Ureter (tissue), 1 donor: ENCODE data around the gene PRKG1. TPM values are rescaled to one million over a fixed set of nuclear protein-coding genes. Genes with fewer than 3 reads are reported as not detected.

Experiments used
- DNase-seq: peaks from one replicate; pipeline ENCODE4 v3.0.0-alpha.2; 2020; ENCODE audit warnings: low spot score
- total RNA-seq: library from RNA; stranded (reverse); gene quantifications from one replicate; pipeline ENCODE4 v1.2.4, GENCODE V29; 2023
- donor health status: DM: yes; HTN: yes; CAD: no.

Gene PRKG1
- total RNA-seq, 1 donor from 2014 or later = 25.4 TPM

- DNase-seq = no peak
Observed at GRCh38 chr10:51920672-51921071, 846.4 kb downstream of the PRKG1 start.

- no peak for DNase-seq
Observed at GRCh38 chr10:51924359-51924758, 850.1 kb downstream of the PRKG1 start.

GRCh38 chr10:51926337-51926736 lies 852.0 kb downstream of the PRKG1 start:
- no peak for DNase-seq

- DNase-seq = no peak
Observed at GRCh38 chr10:51928162-51928561, 853.9 kb downstream of the PRKG1 start.

GRCh38 chr10:51932530-51932929 lies 858.2 kb downstream of the PRKG1 start:
- DNase-seq = no peak

- DNase-seq = no peak
Observed at GRCh38 chr10:51934373-51934772, 860.1 kb downstream of the PRKG1 start.

- DNase-seq = no peak
Observed at GRCh38 chr10:51935341-51935740, 861.1 kb downstream of the PRKG1 start.

GRCh38 chr10:51937308-51938140 lies 863.2 kb downstream of the PRKG1 start:
- DNase-seq = no peak

- DNase-seq = no peak
Observed at GRCh38 chr10:51950371-51950995, 876.2 kb downstream of the PRKG1 start.

GRCh38 chr10:51950996-51951555 lies 876.8 kb downstream of the PRKG1 start:
- DNase-seq = no peak

- no peak for DNase-seq
Observed at GRCh38 chr10:51951601-51952000, 877.3 kb downstream of the PRKG1 start.

GRCh38 chr10:51952056-51952455 lies 877.8 kb downstream of the PRKG1 start:
- no peak for DNase-seq

GRCh38 chr10:51955696-51956095 lies 881.4 kb downstream of the PRKG1 start:
- DNase-seq = no peak

- no peak for DNase-seq
Observed at GRCh38 chr10:51956822-51957221, 882.5 kb downstream of the PRKG1 start.

GRCh38 chr10:51960494-51960895 lies 886.2 kb downstream of the PRKG1 start:
- no peak for DNase-seq

GRCh38 chr10:51961401-51961800 lies 887.1 kb downstream of the PRKG1 start:
- no peak for DNase-seq

GRCh38 chr10:51964630-51965029 lies 890.3 kb downstream of the PRKG1 start:
- DNase-seq = no peak

- DNase-seq = no peak
Observed at GRCh38 chr10:51965451-51965850, 891.2 kb downstream of the PRKG1 start.

GRCh38 chr10:51972733-51973346 lies 898.6 kb downstream of the PRKG1 start:
- DNase-seq = no peak

GRCh38 chr10:51980752-51981151 lies 906.5 kb downstream of the PRKG1 start:
- no peak for DNase-seq

- DNase-seq = no peak
Observed at GRCh38 chr10:51981731-51982130, 907.4 kb downstream of the PRKG1 start.

GRCh38 chr10:51983481-51983880 lies 909.2 kb downstream of the PRKG1 start:
- DNase-seq = no peak

- no peak for DNase-seq
Observed at GRCh38 chr10:51985336-51985735, 911.0 kb downstream of the PRKG1 start.
